Stomach smooth muscle (tissue), 2 donors: ENCODE data around the gene MTARC1.

ENCODE experiments used
- H3K27ac ChIP-seq: one replicate; pipeline ENCODE4 v1.7.0; 2013; ENCODE audit warnings: mild to moderate bottlenecking, low read length, inconsistent platforms
- H3K27me3 ChIP-seq, 2 donors: one replicate each; pipeline ENCODE4 v1.7.0; 2013; ENCODE audit warnings: low read length in 2 of 2; ENCODE audit not compliant: insufficient read depth in 2 of 2, control insufficient read depth in 1 of 2
- H3K36me3 ChIP-seq, 2 donors: one replicate each; pipeline ENCODE4 v1.7.0; 2013; ENCODE audit warnings: low read length in 2 of 2; ENCODE audit not compliant: control insufficient read depth in 2 of 2, insufficient read depth in 2 of 2
- H3K4me1 ChIP-seq: one replicate; pipeline ENCODE4 v1.7.0; 2013; ENCODE audit warnings: low read length; ENCODE audit not compliant: control insufficient read depth, insufficient read depth
- H3K4me3 ChIP-seq, 2 donors: one replicate each; pipeline ENCODE4 v1.7.0; 2013; ENCODE audit warnings: low read length in 2 of 2
- H3K9ac ChIP-seq, 2 donors: one replicate each; pipeline ENCODE4 v1.7.0; 2013; ENCODE audit warnings: low read length in 2 of 2, mild to moderate bottlenecking in 1 of 2
- H3K9me3 ChIP-seq, 2 donors: one replicate each; pipeline ENCODE4 v1.7.0; 2013; ENCODE audit warnings: low read length in 2 of 2; ENCODE audit not compliant: control insufficient read depth in 2 of 2
- donor health status: healthy.
- donor health status: Pancreatic carcinoma.

Gene MTARC1

GRCh38 chr1:220833436-220833835 is 46.7 kb downstream of the MTARC1 start:
- H3K9me3 ChIP-seq: peaks cover 0 to 10% of the 10 kb centered on the region in 2 donors
- H3K27ac ChIP-seq: no peak overlapping the region
- no peaks in the 10 kb centered on the region for H3K4me1 ChIP-seq
- H3K27me3 ChIP-seq: peaks cover 0 to 7% of the 10 kb centered on the region in 2 donors
- H3K9ac ChIP-seq: no peak overlapping the region
- no peak overlapping the region for H3K4me3 ChIP-seq
- H3K36me3 ChIP-seq: no peaks in the 10 kb centered on the region

GRCh38 chr1:220834155-220834870 is 47.6 kb downstream of the MTARC1 start:
- H3K27ac ChIP-seq: no peak overlapping the region
- H3K36me3 ChIP-seq: no peaks in the 10 kb centered on the region
- H3K9ac ChIP-seq: no peak overlapping the region
- no peaks in the 10 kb centered on the region for H3K4me1 ChIP-seq
- no peak overlapping the region for H3K4me3 ChIP-seq
- H3K27me3 ChIP-seq: peaks cover 0 to 5% of the 10 kb centered on the region in 2 donors
- peaks cover 0 to 10% of the 10 kb centered on the region in 2 donors for H3K9me3 ChIP-seq
